Measurements from ENCODE around the gene MYL5. TPM values are rescaled to one million over a fixed set of nuclear protein-coding genes. Genes with fewer than 3 reads are reported as not detected.
"Not testable (repeated sequence)": the region's sequence is repeated elsewhere in the genome, so short reads cannot be mapped to it uniquely, and the experiment has no call there.

The MYL5 gene
- total RNA-seq, 1 donor from 2014 or later: 22.6 TPM

DNA sequence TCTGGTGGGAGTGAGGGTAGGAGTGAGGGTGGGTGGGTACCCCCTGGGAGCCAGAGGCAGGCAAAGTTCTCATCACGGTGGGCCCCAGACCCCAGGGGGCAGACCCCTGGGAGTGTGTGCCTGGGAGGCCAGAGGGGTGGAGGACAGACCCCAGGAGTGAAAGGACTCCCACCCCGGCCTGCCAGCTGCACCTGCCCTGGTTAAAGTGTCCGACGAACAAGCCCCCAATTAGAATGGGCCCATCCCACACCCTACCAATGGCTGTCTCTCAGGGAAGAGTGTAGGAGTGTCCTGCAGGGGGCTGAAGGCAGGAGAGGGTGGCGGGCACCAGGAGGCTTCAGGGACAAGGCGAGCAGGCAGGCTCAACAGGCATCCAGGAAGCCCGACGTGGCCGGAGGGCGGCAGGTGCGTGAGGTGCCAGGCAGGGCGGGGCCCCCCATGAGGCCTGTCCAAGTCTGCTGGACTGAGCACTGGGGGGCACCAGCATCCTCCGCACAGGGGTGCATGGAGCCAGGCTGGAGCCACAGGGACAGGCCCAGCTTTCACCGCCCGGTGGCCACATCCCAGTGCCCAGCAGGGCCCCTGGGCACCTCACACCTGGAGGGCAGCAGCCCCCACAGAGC is 40.3 kb upstream of the MYL5 start:
- TF ChIP-seq, protein P1, sequence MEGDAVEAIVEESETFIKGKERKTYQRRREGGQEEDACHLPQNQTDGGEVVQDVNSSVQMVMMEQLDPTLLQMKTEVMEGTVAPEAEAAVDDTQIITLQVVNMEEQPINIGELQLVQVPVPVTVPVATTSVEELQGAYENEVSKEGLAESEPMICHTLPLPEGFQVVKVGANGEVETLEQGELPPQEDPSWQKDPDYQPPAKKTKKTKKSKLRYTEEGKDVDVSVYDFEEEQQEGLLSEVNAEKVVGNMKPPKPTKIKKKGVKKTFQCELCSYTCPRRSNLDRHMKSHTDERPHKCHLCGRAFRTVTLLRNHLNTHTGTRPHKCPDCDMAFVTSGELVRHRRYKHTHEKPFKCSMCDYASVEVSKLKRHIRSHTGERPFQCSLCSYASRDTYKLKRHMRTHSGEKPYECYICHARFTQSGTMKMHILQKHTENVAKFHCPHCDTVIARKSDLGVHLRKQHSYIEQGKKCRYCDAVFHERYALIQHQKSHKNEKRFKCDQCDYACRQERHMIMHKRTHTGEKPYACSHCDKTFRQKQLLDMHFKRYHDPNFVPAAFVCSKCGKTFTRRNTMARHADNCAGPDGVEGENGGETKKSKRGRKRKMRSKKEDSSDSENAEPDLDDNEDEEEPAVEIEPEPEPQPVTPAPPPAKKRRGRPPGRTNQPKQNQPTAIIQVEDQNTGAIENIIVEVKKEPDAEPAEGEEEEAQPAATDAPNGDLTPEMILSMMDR (IDR thresholded peaks at IDR 0.05; ENCODE audit: unreplicated experiment): no peak
- no peaks in the 10 kb centered on the region for H3K36me3 Mint-ChIP-seq (ENCODE audit: insufficient read depth)
- H3K4me1 Mint-ChIP-seq (ENCODE audit: low read depth): peaks cover 6% of the 10 kb centered on the region
- peaks cover 15% of the 10 kb centered on the region for H3K27me3 Mint-ChIP-seq
- no peaks in the 10 kb centered on the region for H3K9me3 Mint-ChIP-seq (ENCODE audit: low read depth)
- H3K4me3 Mint-ChIP-seq (ENCODE audit: low read depth): no peak overlapping the region
- no peak overlapping the region for H3K27ac Mint-ChIP-seq
- DNase-seq (ENCODE audit: low spot score, unreplicated experiment): no peak

DNA sequence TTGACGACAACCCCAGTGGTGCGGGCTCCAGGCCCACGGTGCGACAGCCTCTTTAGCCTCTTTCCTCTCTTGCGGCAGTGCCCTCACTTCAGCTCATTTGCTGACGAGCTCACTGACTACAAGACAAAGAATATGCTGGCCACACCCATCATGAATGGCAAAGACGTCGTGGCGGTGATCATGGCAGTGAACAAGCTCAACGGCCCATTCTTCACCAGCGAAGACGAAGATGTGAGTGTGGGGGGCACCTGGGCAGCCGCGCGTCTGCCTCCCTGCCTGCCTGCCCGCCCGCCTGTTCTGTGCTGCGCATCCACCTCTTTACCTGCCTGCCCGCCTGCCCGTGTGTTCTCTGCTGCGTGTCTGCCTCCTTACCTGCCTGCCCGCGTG is 39.8 kb upstream of the MYL5 start:
- peaks cover 6% of the 10 kb centered on the region for H3K4me1 Mint-ChIP-seq (ENCODE audit: low read depth)
- peaks cover 18% of the 10 kb centered on the region for H3K27me3 Mint-ChIP-seq
- H3K9me3 Mint-ChIP-seq (ENCODE audit: low read depth): no peaks in the 10 kb centered on the region
- no peak overlapping the region for H3K4me3 Mint-ChIP-seq (ENCODE audit: low read depth)
- H3K27ac Mint-ChIP-seq: no peak overlapping the region
- DNase-seq (ENCODE audit: low spot score, unreplicated experiment): no peak
- H3K36me3 Mint-ChIP-seq (ENCODE audit: insufficient read depth): no peaks in the 10 kb centered on the region
- TF ChIP-seq, protein P1 (IDR thresholded peaks at IDR 0.05; ENCODE audit: unreplicated experiment): no peak

DNA sequence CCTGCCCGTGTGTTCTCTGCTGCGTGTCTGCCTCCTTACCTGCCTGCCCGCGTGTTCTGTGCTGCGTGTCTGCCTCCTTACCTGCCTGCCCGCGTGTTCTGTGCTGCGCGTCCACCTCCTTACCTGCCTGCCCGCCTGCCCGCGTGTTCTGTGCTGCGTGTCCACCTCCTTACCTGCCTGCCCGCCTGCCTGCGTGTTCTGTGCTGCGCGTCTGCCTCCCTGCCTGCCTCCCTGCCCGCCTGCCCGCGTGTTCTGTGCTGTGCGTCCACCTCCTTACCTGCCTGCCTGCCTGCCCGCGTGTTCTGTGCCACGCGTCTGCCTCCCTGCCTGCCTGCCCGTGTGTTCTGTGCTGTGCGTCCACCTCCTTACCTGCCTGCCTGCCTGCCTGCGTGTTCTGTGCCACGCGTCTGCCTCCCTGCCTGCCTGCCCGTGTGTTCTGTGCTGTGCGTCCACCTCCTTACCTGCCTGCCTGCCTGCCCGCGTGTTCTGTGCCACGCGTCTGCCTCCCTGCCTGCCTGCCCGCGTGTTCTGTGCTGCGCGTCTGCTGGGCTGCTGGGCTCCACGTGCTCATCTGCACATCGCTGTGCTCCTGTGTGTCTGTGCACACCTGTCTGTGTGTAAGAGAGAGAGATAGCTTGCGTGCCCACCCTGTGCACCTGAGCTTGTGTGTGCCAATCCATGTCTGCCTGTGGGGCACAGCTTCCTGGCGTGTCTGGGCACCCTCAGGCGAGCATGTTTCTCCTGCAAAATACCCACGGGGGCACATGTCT is 39.1 kb upstream of the MYL5 start:
- H3K4me1 Mint-ChIP-seq (ENCODE audit: low read depth); H3K9me3 Mint-ChIP-seq (ENCODE audit: low read depth); H3K27ac Mint-ChIP-seq; DNase-seq (ENCODE audit: low spot score, unreplicated experiment); H3K4me3 Mint-ChIP-seq (ENCODE audit: low read depth); H3K36me3 Mint-ChIP-seq (ENCODE audit: insufficient read depth): not testable (repeated sequence)
- H3K27me3 Mint-ChIP-seq: peaks cover 18% of the 10 kb centered on the region

DNA sequence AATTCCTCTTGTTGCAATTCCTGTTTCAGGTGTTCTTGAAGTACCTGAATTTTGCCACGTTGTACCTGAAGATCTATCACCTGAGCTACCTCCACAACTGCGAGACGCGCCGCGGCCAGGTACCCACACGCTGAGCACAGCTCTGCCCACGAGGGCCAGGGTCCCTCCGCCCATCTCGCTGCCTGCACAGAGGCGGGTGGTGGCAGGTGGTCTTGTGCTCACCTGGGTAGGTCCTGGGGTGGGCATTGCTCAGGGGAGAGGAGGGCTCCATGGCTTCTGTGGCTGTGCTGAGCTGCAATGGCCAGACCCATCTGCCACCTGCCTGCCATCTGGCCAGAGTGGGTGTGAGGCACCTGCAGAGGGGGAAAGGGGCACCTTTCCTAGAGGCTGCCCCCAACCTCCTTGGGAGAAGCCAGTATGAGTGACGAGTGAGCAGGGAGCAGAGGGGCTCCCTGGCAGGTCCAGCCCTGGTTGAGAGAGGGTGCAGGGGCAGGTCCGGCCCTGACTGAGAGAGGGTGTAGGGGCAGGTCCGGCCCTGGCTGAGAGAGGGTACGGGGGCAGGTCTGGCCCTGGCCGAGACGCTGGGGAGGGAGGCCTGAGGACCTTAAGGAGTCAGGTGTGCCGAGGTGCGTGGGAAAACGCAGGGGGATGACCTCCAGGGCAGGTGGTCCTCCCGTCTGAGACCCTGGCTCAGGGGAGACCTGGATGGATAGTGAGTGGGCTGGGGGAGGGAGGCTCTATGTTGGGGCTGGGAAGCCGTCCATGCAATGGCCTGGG is 38.3 kb upstream of the MYL5 start:
- H3K27ac Mint-ChIP-seq: no peak overlapping the region
- TF ChIP-seq, protein P1 (IDR thresholded peaks at IDR 0.05; ENCODE audit: unreplicated experiment): no peak
- no peaks in the 10 kb centered on the region for H3K4me1 Mint-ChIP-seq (ENCODE audit: low read depth)
- H3K9me3 Mint-ChIP-seq (ENCODE audit: low read depth): peaks cover 3% of the 10 kb centered on the region
- DNase-seq (ENCODE audit: low spot score, unreplicated experiment): no peak
- H3K27me3 Mint-ChIP-seq: peaks cover 17% of the 10 kb centered on the region
- no peak overlapping the region for H3K4me3 Mint-ChIP-seq (ENCODE audit: low read depth)
- H3K36me3 Mint-ChIP-seq (ENCODE audit: insufficient read depth): no peaks in the 10 kb centered on the region

DNA sequence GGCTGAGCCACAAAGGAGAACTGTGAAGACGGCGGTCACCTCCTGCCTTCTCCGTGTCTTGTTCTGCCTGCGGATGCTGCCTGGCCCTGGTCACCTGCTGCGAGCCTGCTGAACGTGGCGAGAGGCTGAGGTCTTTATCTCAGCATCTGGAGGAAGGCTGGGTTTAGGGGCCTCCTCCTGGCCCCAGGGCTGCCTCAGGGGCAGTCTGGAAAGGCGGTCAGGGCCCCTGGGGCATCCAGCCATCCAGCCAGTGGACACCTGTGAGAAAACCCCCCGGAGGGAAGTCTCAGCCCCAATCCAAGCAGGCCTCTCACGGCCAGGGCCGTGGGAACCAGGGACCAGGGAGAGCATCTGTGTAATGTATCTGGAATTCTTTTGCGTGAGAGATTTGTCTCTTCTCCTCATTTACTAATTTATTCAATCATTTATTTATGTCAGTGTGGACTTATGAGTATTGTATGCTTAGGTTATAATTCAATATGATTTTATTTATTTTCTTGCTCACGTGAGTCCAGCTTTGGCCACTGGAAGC is 37.6 kb upstream of the MYL5 start:
- TF ChIP-seq, protein P1 (IDR thresholded peaks at IDR 0.05; ENCODE audit: unreplicated experiment): no peak
- H3K27ac Mint-ChIP-seq: no peak overlapping the region
- H3K27me3 Mint-ChIP-seq: peaks cover 16% of the 10 kb centered on the region
- no peaks in the 10 kb centered on the region for H3K4me1 Mint-ChIP-seq (ENCODE audit: low read depth)
- no peak overlapping the region for H3K4me3 Mint-ChIP-seq (ENCODE audit: low read depth)
- H3K9me3 Mint-ChIP-seq (ENCODE audit: low read depth): peaks cover 3% of the 10 kb centered on the region
- H3K36me3 Mint-ChIP-seq (ENCODE audit: insufficient read depth): no peaks in the 10 kb centered on the region
- DNase-seq (ENCODE audit: low spot score, unreplicated experiment): no peak

Data from progenitor cell of endocrine pancreas (in vitro differentiated cells).